ENCODE results near the gene KLK13. TPM values are rescaled to one million over a fixed set of nuclear protein-coding genes. Genes with fewer than 3 reads are reported as not detected.

Gene KLK13
- total RNA-seq, 2 donors from 2014 or later: not detected

DNA sequence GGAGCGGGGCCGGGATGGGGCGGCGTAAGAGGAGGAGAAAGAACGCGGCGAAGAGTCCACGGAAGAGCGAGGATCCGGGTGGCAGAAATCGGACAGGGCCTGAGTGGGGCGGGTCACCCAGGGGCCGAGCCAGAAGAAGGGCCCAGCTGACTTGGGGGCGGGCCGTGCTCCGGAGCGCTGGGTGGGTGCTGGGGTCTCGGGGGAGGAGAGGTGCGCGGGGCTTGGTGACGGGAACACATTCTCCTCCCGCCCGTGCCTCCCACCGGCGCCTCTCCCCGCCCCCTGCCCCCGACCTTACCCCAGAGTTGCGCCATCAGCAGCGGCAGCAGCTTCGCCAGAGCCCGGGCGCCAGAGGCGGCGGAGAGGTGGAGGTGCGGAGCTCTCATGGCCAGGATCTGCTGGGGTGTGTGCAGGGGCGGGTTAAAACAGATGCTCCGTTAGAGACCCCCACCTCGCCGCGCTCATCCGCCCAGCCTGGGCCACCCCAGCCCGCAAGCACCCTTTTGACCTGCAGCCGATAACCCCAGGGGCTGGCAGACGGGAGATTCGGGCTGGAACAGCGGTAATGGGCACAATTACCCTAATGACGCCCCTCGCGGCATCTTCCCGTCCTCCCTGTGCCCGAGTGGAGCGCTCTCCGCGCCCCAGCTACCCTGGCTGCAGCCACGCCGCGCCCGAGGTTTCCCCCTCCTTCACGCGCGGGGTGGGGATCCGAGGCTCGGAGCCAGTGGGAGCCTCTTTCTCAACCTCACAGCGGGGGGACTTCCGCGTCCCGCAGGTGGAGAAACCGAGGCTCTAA lies 45.9 kb downstream of the KLK13 start:
- peaks cover 71% of the 10 kb centered on the region for H3K27me3 Mint-ChIP-seq
- peaks cover 18% of the 10 kb centered on the region for H3K4me1 Mint-ChIP-seq
- no peak for DNase-seq
- peak overlapping the region; percentile 81 for H3K4me3 Mint-ChIP-seq
- no peak overlapping the region for H3K27ac Mint-ChIP-seq
- no peak for ATAC-seq
- H3K9me3 ChIP-seq (ENCODE audit: control insufficient read depth, low read length, poor library complexity, severe bottlenecking): no peaks in the 10 kb centered on the region
- peaks cover 13% of the 10 kb centered on the region for H3K36me3 Mint-ChIP-seq (ENCODE audit: low read depth)

DNA sequence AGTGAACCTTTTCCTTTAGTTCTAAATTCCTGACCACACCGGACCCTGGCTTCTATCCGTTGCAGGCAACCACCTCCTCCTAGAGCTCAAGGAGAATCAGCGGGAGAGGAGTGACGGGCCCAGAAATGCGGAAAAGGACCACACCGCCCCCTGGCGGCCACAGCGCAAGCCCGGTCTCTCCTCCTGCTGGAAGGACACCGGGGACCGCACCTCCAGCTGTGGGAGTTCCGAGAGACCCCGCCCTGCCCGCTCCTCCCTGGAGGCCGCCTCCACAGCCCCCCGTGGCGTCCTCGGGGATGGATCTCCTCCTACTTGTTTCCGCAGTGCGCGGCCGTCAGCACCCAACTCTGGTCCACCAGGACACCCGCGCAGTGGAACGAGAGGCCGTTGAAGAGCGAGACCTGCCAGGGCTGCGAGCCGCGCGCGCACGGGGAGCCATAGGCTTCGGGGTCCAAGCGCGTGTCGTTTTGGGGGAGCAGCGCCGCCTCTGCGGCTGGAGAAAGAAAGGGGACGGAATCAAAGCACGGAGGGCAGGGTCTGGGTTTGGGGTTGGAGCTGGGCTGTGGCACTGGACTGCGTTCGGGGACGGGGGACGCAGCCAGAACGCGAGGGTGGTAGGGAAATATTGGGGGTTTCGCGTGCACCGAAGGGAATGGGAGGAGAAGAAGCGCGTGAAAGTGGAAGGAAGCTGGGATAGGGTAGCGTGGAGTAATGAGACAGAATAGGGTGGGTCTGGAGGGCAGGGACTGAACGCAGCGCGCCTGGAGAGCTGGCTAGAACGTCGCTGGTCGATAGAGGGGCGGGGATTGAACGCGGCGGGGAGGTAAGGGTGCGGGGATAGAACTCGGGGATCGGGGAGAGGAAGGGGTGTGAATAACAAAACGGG lies 47.9 kb downstream of the KLK13 start:
- H3K27me3 Mint-ChIP-seq: peaks cover 72% of the 10 kb centered on the region
- H3K36me3 Mint-ChIP-seq (ENCODE audit: low read depth): peaks cover 13% of the 10 kb centered on the region
- DNase-seq (peak in 1 of 3 donors; percentile 16), ATAC-seq (no peak)
- H3K4me3 Mint-ChIP-seq: peak overlapping the region; percentile 57
- no peaks in the 10 kb centered on the region for H3K9me3 ChIP-seq (ENCODE audit: control insufficient read depth, low read length, poor library complexity, severe bottlenecking)
- peaks cover 16% of the 10 kb centered on the region for H3K4me1 Mint-ChIP-seq
- peak overlapping the region; percentile 32 for H3K27ac Mint-ChIP-seq

DNA sequence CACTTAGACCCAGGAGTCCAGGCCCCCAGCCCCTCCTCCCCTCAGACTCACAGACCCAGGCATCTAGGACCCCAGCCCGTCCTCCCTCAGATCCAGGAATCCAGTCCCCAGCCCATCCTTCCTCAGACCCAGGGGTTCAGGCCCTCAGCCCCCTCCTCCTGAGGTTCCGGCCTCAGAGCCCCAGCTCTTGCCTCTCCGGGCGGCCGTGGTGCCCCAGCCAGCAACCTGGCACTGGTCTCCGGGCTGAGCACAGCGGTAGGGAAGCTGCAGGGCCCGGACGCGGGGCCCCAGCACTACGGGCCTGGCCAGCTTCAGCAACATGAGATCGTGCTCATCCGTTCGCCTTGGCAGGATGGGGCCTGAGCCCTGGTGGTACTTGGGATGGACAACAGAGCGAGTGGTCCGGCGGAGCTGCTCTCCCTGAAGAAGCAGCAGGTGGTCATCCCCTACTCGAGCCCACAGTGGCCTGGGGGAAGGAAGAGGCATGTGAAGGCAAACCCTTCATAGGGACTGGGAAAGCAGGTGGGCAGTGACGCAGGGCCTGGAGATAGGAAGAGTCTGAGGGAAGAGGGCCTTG lies 49.1 kb downstream of the KLK13 start:
- Mint-ChIP-seq H3K4me1 (peaks cover 16% of the 10 kb centered on the region), H3K4me3 (no peak overlapping the region)

DNA sequence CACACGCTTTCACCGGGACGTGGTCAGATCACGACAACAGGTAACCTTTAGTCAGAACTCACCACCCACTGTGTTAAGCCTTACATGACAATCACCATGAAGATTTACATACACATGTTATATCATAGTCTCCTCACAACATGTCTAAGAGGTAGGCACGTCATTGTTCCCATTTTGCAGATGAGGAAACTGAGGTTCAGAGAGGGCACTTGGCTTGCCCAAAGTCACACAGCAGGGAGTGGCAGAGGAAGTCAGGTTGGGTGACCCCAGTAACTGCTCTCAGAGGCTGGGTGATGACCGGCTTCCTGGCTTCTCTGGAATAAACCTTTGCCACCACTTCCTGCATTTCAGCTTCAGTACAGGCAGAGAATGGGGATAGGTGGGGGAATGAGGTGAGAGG lies 50.6 kb downstream of the KLK13 start:
- H3K4me1 Mint-ChIP-seq: peaks cover 12% of the 10 kb centered on the region
- no peak overlapping the region for H3K4me3 Mint-ChIP-seq
- peaks cover 82% of the 10 kb centered on the region for H3K27me3 Mint-ChIP-seq
- H3K9me3 ChIP-seq (ENCODE audit: control insufficient read depth, low read length, poor library complexity, severe bottlenecking): no peaks in the 10 kb centered on the region
- DNase-seq: no peak
- ATAC-seq: no peak
- no peak overlapping the region for H3K27ac Mint-ChIP-seq
- H3K36me3 Mint-ChIP-seq (ENCODE audit: low read depth): peaks cover 10% of the 10 kb centered on the region

More for the DNA sequence above, 49.1 kb downstream of the KLK13 start:
- no peaks in the 10 kb centered on the region for H3K9me3 ChIP-seq (ENCODE audit: control insufficient read depth, low read length, poor library complexity, severe bottlenecking)
- DNase-seq: no peak
- Mint-ChIP-seq H3K27me3 (peaks cover 76% of the 10 kb centered on the region), H3K27ac (no peak overlapping the region), H3K36me3 (ENCODE audit: low read depth) (peaks cover 13% of the 10 kb centered on the region)
- ATAC-seq: no peak

DNA sequence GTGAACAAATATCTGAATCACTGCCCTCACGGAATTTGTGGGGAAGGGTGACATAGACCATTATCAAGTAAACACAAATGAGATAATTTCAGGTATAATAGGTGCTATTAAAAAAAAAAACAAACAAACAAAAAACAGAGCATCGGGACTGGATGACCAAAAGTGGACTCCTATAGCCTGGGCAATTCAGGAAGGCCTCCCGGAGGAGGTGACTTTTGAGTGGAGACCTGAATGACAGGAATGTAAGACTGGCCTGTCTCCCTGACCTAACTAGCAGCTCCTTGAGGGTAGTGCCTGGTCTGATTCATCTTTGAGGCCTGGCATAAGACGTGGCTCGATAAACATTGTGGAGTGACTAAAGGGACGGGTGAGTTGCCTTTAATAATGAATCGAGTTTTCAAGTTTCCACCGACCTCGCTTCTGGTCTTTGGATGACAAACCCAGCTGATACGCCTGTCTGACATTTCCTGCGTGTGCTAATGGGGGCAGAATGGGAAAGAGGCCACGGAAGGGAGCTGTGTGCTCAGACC lies 52.2 kb downstream of the KLK13 start:
- peaks cover 5% of the 10 kb centered on the region for H3K4me1 Mint-ChIP-seq
- DNase-seq: no peak
- H3K9me3 ChIP-seq (ENCODE audit: control insufficient read depth, low read length, poor library complexity, severe bottlenecking): no peaks in the 10 kb centered on the region
- H3K4me3 Mint-ChIP-seq: no peak overlapping the region
- H3K27me3 Mint-ChIP-seq: peaks cover 78% of the 10 kb centered on the region
- no peak for ATAC-seq
- peaks cover 8% of the 10 kb centered on the region for H3K36me3 Mint-ChIP-seq (ENCODE audit: low read depth)
- no peak overlapping the region for H3K27ac Mint-ChIP-seq

DNA sequence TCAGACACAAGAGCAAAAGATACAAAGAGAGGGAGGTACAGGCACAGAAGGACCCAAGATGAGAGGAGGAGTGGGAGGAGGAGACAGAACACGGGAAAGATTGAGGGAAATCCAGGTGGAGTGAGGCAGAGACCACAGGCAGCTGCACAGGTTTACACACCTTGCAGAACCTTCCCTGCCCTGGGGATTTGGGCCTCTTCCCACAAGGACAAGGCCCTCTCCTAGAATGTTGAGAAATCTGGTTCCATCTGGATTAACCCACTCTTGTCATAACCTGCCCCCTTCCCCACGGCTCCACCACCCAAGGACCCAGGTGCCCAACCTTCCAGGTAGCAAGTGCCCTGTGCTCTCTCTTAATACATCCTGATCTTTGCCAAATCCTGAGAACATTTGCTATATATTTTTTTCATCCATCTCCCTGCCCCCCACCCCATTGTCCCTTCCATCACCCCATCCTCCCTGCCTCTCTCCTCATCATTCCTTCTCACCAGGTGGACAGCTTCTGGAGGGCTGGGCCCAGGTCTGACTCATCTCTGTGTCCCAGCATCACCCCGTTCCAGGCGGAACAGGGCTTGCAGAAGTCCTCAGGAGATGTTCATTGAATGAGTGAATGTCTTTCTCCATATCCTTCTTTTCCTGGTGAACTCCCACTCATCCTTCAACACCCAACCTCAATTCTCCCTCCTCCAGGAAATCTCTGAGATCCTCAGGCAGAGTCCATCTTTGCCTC lies 54.7 kb downstream of the KLK13 start:
- no peaks in the 10 kb centered on the region for H3K9me3 ChIP-seq (ENCODE audit: control insufficient read depth, low read length, poor library complexity, severe bottlenecking)
- peaks cover 75% of the 10 kb centered on the region for H3K27me3 Mint-ChIP-seq
- no peak overlapping the region for H3K4me3 Mint-ChIP-seq
- DNase-seq (no peak), ATAC-seq (no peak)
- H3K36me3 Mint-ChIP-seq (ENCODE audit: low read depth): peaks cover 2% of the 10 kb centered on the region
- H3K27ac Mint-ChIP-seq: no peak overlapping the region
- H3K4me1 Mint-ChIP-seq: peaks cover 2% of the 10 kb centered on the region

DNA sequence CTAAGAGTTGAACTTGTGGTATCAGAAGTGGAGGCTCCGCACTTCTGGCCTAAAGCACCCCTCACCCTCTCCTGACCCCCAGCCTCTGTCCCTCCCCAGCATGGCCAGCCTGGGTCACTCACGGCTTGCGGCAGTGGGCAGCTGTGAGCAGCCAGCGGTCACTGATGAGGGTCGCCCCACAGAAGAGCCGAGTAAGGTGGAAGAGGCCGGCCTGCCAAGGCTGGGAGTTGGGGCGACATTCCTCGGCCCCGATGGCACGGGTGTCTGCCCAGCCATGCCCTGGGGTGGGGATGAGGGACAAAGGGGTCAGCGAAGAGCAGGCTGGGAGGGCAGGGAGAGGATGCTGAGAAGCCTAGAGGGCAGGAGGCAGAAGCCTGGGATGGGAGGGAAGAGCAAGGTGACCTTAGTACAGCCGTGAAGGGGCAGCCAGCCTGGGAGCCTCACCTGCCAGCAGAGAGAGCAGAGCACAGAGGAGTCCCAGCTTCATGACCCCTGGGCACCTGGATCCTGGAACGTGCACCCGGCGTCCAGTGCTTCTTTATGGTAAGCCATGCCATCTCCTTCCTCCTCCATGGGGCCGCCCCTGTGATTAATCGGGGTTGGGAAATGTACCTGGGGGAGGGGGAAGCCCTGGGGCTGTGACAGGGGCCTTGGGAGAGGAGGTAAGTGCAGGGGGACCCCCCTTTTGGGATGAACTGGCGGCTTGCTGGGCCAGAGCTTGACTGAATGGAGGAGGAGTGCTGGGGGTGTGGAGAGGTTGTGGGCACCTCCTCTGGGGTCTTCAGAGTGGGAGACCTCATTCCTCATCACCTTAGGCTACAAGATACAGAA lies 55.6 kb downstream of the KLK13 start:
- Mint-ChIP-seq H3K36me3 (ENCODE audit: low read depth) (no peaks in the 10 kb centered on the region), H3K4me1 (peaks cover 2% of the 10 kb centered on the region), H3K27ac (no peak overlapping the region), H3K4me3 (no peak overlapping the region), H3K27me3 (peaks cover 65% of the 10 kb centered on the region)
- no peak for DNase-seq
- no peak for ATAC-seq
- no peaks in the 10 kb centered on the region for H3K9me3 ChIP-seq (ENCODE audit: control insufficient read depth, low read length, poor library complexity, severe bottlenecking)

DNA sequence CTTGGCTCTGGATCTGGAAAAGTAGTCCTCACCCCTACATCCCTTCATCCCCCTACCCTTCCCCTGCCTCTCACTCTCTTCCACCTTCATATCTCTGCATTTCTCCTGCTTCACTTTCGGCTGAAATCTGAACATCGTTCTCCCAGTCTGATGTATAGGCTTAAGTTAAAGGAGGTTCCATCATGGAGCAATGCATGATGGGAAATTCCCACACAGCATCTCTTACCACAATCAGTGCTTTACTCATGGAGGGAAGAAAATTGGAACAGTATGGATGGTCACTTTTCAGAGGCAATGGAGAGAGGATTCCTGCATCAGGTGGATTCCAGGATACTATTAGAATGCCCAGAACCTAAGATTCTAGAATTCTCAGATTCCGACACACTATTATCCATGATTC lies 57.4 kb downstream of the KLK13 start:
- no peaks in the 10 kb centered on the region for H3K36me3 Mint-ChIP-seq (ENCODE audit: low read depth)
- ATAC-seq (no peak), DNase-seq (no peak)
- H3K9me3 ChIP-seq (ENCODE audit: control insufficient read depth, low read length, poor library complexity, severe bottlenecking): no peaks in the 10 kb centered on the region
- peaks cover 2% of the 10 kb centered on the region for H3K4me1 Mint-ChIP-seq
- H3K4me3 Mint-ChIP-seq: no peak overlapping the region
- H3K27me3 Mint-ChIP-seq: peaks cover 50% of the 10 kb centered on the region
- H3K27ac Mint-ChIP-seq: no peak overlapping the region

DNA sequence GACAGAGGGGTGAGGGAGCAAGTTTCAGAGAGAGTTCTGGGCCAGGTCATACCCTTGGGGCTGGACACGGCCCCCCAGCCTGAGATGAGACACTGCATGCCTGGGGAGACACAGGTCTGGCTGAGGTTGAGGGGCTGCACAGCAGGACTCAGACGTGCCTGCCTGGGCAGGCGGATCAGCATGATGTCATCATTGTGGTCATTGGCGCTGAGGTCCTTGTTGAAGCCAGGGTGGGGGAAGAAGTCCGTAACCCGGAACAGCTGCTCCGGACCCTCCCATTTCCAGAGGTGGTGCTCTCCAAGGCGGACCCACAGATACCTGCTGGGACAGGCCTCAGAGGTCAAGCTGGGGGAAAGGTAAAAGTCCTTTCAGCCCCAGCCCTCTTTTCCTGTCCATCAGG lies 58.5 kb downstream of the KLK13 start:
- H3K27ac Mint-ChIP-seq: no peak overlapping the region
- H3K36me3 Mint-ChIP-seq (ENCODE audit: low read depth): peaks cover 2% of the 10 kb centered on the region
- H3K27me3 Mint-ChIP-seq: peaks cover 57% of the 10 kb centered on the region
- H3K4me3 Mint-ChIP-seq: no peak overlapping the region
- no peaks in the 10 kb centered on the region for H3K9me3 ChIP-seq (ENCODE audit: control insufficient read depth, low read length, poor library complexity, severe bottlenecking)
- no peak for DNase-seq
- H3K4me1 Mint-ChIP-seq: peaks cover 2% of the 10 kb centered on the region
- no peak for ATAC-seq

Other genes starting within 250 kb of the KLK13 start
- not detected for gene KLK1, start 241.3 kb downstream of the KLK13 start, total RNA-seq
- not detected for gene KLK15, start 231.5 kb downstream of the KLK13 start, total RNA-seq
- not detected for gene KLK3, start 210.2 kb downstream of the KLK13 start, total RNA-seq
- gene KLK2, start 191.7 kb downstream of the KLK13 start, total RNA-seq: not detected
- gene KLK4, start 153.7 kb downstream of the KLK13 start, total RNA-seq: not detected
- gene KLK5, start 112.1 kb downstream of the KLK13 start, total RNA-seq: not detected
- gene KLK6, start 95.5 kb downstream of the KLK13 start, total RNA-seq: not detected
- not detected for gene KLK7, start 81.2 kb downstream of the KLK13 start, total RNA-seq
- not detected for gene KLK8, start 63.5 kb downstream of the KLK13 start, total RNA-seq
- not detected for gene KLK10, start 45.4 kb downstream of the KLK13 start, total RNA-seq
- not detected for gene KLK11, start 38.5 kb downstream of the KLK13 start, total RNA-seq
- not detected for gene KLK12, start 30.1 kb downstream of the KLK13 start, total RNA-seq
- under 1 TPM; 0.32 to 0.39 TPM for gene KLK14, start 17.8 kb upstream of the KLK13 start, total RNA-seq
- gene CTU1, start 43.3 kb upstream of the KLK13 start, total RNA-seq: 1 to 10 TPM; 4.1 to 4.6 TPM
- 1 to 10 TPM; 1.4 to 4.8 TPM for gene SIGLEC9, start 59.8 kb upstream of the KLK13 start, total RNA-seq
- under 1 TPM in 1 of 2 donors, not detected in 1; 0.42 TPM for gene SIGLEC7, start 77.2 kb upstream of the KLK13 start, total RNA-seq
- gene CD33, start 160.0 kb upstream of the KLK13 start, total RNA-seq: 1 to 10 TPM; 2.4 to 3.0 TPM
- not detected for gene SIGLECL1, start 186.0 kb upstream of the KLK13 start, total RNA-seq
- gene IGLON5, start 246.6 kb upstream of the KLK13 start, total RNA-seq: not detected